Left renal cortex interstitium (tissue), 4 donors: Measurements from ENCODE around the gene MAP3K14. TPM values are rescaled to one million over a fixed set of nuclear protein-coding genes. Genes with fewer than 3 reads are reported as not detected.
"Not testable (repeated sequence)": the region's sequence is repeated elsewhere in the genome, so short reads cannot be mapped to it uniquely, and the experiment has no call there.

Experiments used
- DNase-seq, 4 donors: peaks; one replicate each; pipeline ENCODE4 v3.0.0-alpha.2; 2013; ENCODE audit warnings: low read depth in 4 of 4, low spot score in 2 of 4, missing footprints in 1 of 4
- polyA plus RNA-seq, 4 donors: library from polyadenylated mRNA; unstranded; fragments of 120-200 nt; gene quantifications; one replicate each; pipeline ENCODE4 v1.2.1, GENCODE V29; 2013; ENCODE audit not compliant: insufficient read length in 4 of 4

Gene MAP3K14
- polyA plus RNA-seq, 4 donors = 5.3 to 8.0 (median 6.4) TPM

- peak in 1 of 4 donors; percentile 45 for DNase-seq
Measured at GRCh38 chr17:45261577-45262515, 55.0 kb downstream of the MAP3K14 start, which contains the start of gene SPATA32. SPATA32 (minus strand) TSS chr17:45262094; CDS start chr17:45262016, 78 bp downstream.

GRCh38 chr17:45260204-45260783 is 56.5 kb downstream of the MAP3K14 start:
- no peak for DNase-seq

- no peak for DNase-seq
Measured at GRCh38 chr17:45258981-45259380, 57.8 kb downstream of the MAP3K14 start.

DNA sequence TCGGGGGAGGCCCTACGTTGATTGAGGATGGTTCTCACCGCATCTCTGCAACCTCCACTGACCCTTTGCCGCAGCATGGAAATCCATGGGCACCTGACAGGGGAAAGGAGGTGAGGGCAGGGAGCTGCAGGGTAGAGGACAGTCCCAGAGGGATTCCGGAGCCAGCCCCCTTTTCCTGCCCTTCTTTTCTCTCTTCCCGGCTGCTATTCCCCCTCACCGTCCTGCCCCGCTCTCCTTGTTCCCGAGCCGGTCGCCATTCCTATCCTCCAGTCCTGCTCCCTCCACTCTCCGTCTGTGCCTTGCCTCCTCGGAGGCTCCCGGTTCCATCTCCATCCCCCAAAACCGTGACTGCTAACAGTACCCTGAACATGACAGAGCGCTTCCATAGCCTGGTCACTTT is 59.7 kb downstream of the MAP3K14 start:
- DNase-seq = no peak

DNA sequence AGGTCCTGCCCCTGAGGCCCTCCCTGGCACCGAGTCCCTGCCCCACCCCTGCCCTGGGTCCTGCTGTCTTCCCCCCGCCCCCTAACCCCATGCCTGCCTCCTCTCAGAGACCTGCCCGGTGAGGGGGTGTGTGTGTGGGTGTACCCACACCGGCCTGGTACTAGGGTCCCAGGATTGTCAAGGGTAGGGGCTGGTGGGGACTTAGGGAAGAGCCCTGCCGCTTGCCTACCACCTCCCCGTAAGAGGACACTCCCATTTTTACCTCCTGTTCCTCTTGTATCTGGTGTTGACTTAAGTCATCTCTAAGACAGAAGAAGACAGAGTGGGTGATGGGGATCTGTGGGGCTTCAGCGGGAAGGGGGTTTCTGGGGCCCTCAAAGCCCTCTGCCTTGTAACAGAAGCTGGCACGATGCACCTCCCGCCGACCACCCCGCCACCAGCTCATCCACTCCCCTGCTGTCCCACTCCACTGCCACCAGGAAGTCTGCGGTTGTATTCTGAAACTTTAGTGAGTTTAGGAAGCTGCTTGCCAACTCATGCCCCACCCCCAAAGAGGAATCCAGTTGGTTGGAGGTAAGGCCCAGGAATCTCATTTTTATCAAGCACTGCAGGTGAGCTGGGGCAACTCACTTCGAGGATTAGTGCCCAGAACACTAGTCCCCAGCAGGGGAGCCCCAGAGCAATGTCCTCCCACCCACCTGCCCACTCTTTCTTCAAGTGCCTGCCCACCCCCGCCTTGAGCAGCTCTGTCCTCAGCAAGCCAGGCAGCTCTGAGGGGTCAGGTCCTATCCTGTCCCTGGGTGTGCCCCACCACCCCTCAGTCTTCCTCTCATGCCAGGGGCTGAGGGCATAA is 60.5 kb downstream of the MAP3K14 start:
- DNase-seq = no peak

DNA sequence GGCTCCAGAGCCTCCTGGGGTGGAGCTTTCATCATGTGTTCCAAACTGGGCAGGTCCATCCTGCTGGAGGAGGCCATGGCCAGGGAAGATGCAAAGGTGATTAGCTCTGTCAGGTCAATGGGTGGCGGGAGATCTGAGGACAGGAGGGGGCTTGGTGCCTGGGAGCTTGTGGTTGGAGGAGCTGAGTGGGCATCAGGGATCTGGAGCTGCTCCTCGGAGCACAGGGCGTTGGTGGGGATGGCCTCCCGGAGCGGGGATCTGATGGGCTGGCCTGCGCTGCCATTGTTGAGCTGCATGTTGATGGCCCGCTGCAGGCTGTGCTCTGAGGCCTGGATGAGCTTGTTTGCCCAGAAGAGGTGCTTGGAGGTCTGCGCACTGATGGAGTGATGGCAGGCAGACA is 61.5 kb downstream of the MAP3K14 start:
- no peak for DNase-seq

DNA sequence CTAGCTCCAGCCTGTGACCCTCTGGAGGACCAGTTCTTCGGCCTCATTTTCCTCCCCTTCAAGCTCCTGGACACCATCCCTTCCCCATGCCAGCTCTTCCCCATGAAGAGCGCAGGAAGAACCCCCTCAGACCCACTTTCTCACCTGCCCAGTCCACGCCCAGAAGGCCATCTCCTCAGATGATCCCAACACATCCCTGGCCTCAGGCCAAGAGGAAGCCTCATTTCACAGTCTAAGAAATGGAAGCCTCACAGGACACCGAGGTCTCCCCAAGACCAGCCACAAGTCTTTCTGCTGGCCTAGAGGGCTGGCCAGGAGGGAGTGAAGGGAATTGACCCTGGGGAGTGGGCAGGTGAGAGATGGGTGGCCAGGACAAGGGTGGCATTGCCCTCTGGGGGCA is 62.9 kb downstream of the MAP3K14 start:
- no peak for DNase-seq

DNA sequence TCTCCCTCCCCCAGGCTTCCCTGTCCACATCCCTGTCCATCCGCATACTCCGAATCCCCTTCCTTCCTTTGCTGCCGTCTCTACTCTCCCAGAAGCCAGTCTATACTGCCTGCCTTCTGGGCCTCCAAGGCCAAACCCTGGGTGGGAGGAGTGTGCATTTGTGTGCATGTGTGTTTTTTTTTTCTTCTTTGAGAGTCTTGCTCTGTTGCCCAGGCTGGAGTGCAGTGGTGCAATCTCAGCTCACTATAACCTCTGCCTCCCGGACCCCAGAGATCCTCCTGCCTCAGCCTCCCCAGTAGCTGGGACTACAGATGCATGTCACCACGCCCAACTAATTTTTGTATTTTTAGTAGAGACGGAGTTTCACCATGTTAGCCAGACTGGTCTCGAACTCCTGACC is 63.6 kb downstream of the MAP3K14 start:
- not testable (repeated sequence) for DNase-seq

DNA sequence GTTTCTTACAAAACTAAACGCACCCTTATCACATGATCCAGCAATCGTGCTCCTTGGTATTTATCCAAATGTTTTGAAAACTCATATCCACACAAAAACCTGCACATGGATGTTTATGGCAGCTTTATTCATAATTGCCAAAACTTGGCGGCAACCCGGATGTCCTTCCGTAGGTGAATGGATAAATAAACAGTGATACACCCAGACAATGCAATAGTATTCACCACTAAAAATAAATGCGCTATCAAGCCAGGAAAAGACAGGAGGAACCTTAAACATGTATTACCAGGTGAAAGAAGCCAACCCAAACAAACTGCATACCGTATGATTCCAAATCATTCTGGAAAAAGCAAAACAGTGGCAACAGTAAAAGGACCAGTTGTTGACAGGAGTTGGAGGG is 64.9 kb downstream of the MAP3K14 start:
- DNase-seq = no peak

DNA sequence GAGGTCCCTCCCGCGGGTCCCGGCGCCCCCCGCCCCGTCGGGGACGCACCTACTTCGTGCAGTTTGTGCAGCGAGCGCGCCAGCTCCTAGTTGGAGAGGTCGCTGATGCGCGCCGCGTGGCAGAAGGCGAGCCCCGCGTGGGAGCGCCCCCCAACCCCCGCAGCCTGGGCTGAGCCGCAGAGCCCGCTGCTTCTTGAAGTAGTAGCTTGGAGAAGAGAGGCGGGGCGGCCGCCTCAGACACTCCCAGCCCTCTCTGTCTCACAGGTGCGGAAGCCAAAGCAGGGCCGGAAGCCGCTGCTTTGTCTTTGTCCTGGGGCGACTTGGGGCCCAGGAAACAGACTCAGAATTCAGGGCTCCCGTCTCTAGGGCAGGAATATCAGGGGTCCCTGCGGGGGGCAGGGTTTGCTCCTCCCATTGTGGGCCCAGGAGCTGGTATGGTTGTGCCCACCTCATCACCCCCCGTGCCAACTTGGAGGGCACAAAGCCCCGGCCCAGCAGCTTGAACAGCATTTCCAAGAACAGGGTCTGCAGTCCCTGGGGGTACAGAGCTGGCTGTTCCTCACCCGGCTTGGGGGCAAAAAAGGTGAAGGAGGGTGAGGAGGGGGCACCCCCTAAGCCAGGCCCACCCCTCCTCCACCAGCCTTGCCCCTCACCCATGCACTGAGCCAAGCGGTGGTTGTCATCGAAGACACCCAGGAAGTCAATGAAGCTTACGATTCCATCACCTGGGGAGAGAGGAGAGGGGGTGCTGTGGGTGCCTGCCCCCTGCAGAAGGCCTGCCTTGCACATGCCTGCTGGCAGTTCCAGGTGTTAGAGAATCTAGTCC is 68.5 kb downstream of the MAP3K14 start:
- no peak for DNase-seq

GRCh38 chr17:45247429-45248131 is 69.2 kb downstream of the MAP3K14 start:
- peak in 1 of 4 donors; percentile 81 for DNase-seq

DNA sequence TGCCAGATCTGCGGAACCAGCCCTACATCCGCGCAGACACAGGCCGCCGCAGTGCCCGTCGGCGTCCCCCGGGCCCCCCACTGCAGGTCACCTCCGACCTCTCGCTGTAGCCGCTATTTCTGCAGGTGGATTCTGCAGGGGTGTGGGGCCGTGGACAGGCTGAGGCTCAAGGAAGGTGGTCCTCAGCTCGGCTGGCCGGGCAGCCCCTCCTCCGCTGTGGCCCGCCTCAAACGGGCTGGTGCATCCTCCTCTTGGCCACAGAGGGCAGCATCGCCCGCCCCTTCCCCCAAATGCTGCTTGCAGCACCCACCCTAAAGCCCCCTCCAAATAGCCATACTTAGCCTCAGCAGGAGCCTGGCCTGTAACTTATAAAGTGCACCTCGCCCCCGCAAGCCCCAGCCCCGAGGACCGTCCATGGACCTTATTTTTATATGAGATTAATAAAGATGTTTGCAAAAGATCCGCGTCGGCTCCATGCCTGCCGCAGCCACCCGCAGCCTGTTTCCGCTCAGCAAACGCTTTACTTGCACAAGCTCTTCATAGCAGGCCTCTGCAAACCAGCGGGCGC is 69.9 kb downstream of the MAP3K14 start:
- DNase-seq = no peak

GRCh38 chr17:45246338-45246737 is 70.5 kb downstream of the MAP3K14 start:
- DNase-seq = no peak

DNA sequence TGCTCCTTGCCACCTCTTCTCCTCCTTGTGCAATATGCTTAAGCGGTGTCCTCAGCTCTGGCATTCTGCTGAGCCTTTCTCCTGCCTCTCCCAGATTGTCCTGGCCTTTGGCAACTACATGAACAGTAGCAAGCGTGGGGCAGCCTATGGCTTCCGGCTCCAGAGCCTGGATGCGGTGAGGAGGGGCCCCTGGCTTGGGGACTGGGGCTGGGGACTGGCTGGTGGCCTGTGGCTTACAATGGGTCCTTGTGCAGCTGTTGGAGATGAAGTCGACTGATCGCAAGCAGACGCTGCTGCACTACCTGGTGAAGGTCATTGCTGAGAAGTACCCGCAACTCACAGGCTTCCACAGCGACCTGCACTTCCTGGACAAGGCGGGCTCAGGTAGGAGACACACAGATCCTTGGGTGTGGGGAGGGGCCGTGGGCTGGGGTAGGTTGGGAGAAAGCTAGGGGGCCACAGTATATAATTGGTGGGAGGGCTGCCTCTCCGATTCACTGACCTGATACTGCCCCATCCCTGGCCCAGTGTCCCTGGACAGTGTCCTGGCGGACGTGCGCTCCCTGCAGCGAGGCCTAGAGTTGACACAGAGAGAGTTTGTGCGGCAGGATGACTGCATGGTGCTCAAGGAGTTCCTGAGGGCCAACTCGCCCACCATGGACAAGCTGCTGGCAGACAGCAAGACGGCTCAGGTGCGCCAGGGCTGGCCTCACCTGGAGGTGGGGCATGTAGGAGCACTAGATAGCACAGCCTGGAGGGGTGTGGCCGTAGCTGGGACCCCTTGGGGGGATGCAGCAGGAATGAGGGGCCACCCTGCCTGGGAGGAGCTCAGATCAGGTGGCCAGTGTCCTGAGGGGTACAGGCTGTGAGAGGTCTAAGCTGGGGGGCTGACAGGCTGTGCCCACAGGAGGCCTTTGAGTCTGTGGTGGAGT is 71.8 kb downstream of the MAP3K14 start:
- DNase-seq = no peak

GRCh38 chr17:45243750-45244149 is 73.1 kb downstream of the MAP3K14 start:
- DNase-seq = peak in 1 of 4 donors; percentile 36

GRCh38 chr17:45242029-45242414 is 74.8 kb downstream of the MAP3K14 start:
- no peak for DNase-seq

GRCh38 chr17:45241328-45242028 is 75.3 kb downstream of the MAP3K14 start:
- no peak for DNase-seq
